ENCODE data around the gene PTTG2. TPM values are rescaled to one million over a fixed set of nuclear protein-coding genes. Genes with fewer than 3 reads are reported as not detected.
"Not testable (repeated sequence)": the region's sequence is repeated elsewhere in the genome, so short reads cannot be mapped to it uniquely, and the experiment has no call there.

PTTG2 gene
- total RNA-seq = 1 to 10 TPM; 1.8 to 2.2 TPM

DNA sequence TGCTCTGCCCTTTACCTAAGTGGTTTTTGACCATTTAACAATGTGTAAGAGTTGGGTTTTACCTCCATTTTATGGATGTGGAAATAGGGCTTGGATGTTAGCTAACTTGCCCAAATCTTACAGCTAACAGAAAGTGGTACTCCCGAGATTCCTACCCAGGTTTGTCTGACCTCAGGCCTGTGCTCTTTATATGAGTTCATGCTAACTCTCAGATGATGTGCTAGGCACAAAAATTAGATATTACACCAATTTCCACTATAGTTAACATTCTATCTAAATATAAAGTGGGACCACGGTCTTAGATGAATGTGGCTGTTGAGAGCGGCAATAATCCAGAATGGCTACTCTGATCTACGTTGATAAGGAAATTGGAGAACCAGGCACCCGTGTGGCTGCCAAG lies at the start of gene PTTG2:
TSS of gene PTTG2 (plus strand) at position 301 of the 400 bp plus-strand sequence. CDS start at position 338, 37 bp downstream.
- DNase-seq (no peak), ATAC-seq (no peak)
- peaks cover 3% of the 10 kb centered on the region for H3K36me3 Mint-ChIP-seq (ENCODE audit: low read depth)
- no peaks in the 10 kb centered on the region for H3K9me3 Mint-ChIP-seq (ENCODE audit: insufficient read depth)
- H3K4me1 Mint-ChIP-seq (ENCODE audit: low read depth) = peaks cover 2% of the 10 kb centered on the region
- no peak within 1 kb of the TSS for H3K4me3 Mint-ChIP-seq
- ChIA-PET CTCF (interaction anchor here (1.1 kb wide), 1 partner anchor 10 kb away, joined by 3 read pairs; no protein-coding TSS in a partner anchor), POLR2A (no interaction called here)
- no peaks in the 10 kb centered on the region for H3K27me3 Mint-ChIP-seq (ENCODE audit: low read depth)
- H3K27ac Mint-ChIP-seq = no peak within 1 kb of the TSS

DNA sequence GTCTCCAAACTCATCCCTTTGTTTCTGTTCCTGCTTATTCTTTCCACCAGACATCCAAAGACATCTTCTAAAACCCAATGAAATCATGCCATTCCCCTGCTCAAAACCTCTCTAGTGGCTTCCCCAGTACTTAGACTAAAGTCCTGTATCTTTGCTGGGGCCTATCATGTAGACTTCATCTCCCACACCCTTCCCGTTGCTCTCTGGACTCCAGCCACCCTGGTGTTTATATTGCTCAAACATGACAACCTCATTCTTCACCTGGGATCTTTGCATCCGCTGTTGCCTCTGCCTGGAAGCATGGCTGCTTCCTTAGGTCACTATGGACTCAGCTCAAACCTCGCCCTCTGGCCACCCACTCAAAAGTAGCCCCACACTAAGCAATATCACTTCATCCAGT lies 45.7 kb upstream of the PTTG2 start:
- H3K4me3 Mint-ChIP-seq = no peak overlapping the region
- H3K27ac Mint-ChIP-seq = no peak overlapping the region
- CTCF ChIA-PET = no interaction called here
- H3K9me3 Mint-ChIP-seq (ENCODE audit: insufficient read depth) = no peaks in the 10 kb centered on the region
- no peak for ATAC-seq
- peaks cover 15% of the 10 kb centered on the region for H3K36me3 Mint-ChIP-seq (ENCODE audit: low read depth)
- H3K4me1 Mint-ChIP-seq (ENCODE audit: low read depth) = peaks cover 7% of the 10 kb centered on the region
- DNase-seq = no peak
- POLR2A ChIA-PET = no interaction called here
- H3K27me3 Mint-ChIP-seq (ENCODE audit: low read depth) = no peaks in the 10 kb centered on the region

DNA sequence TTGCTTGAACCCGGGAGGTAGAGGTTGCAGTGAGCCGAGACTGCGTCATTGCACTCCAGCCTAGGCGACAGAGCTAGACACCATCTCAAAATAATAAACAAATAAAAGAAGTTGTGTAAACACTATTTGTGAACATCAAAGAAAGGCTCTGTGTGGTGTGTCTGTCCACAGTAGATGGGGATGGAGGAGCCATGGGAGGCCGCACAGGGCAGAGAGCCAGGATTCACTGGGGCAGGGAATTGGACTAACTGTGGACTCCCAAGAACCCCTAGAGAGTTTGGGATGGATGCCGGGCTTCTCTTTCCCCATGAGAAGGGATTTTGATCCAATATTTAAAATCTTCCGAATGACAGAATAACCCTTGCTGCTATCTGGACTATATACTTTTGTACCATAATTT lies 42.8 kb upstream of the PTTG2 start:
- Mint-ChIP-seq H3K27ac (no peak overlapping the region), H3K36me3 (ENCODE audit: low read depth) (peaks cover 18% of the 10 kb centered on the region), H3K4me1 (ENCODE audit: low read depth) (peaks cover 5% of the 10 kb centered on the region), H3K4me3 (no peak overlapping the region), H3K9me3 (ENCODE audit: insufficient read depth) (no peaks in the 10 kb centered on the region), H3K27me3 (ENCODE audit: low read depth) (no peaks in the 10 kb centered on the region)
- no peak for ATAC-seq
- CTCF ChIA-PET = no interaction called here
- POLR2A ChIA-PET = no interaction called here
- DNase-seq = no peak

DNA sequence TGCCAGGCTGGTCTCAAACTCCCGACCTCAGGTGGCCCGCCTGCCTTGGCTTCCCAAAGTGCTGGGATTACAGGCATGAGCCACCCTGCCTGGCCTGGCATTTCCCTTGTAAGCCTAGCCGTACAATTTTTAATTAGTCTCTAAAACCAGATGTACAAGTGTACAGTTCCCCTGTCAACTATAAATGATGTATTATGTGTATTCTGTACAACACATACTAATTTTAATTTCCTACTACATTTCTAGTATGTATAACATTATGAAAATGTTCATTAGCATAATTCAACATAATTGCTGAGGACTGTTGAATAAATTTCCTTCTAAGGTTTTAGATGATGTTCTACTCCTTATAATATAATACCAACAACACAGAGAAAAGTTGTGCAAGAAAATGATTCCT lies 41.5 kb upstream of the PTTG2 start:
- Mint-ChIP-seq H3K4me1 (ENCODE audit: low read depth) (peaks cover 5% of the 10 kb centered on the region), H3K9me3 (ENCODE audit: insufficient read depth) (no peaks in the 10 kb centered on the region), H3K27me3 (ENCODE audit: low read depth) (no peaks in the 10 kb centered on the region), H3K4me3 (no peak overlapping the region), H3K36me3 (ENCODE audit: low read depth) (peaks cover 23% of the 10 kb centered on the region), H3K27ac (no peak overlapping the region)
- ATAC-seq (no peak), DNase-seq (no peak)
- CTCF ChIA-PET = no interaction called here
- POLR2A ChIA-PET = no interaction called here

DNA sequence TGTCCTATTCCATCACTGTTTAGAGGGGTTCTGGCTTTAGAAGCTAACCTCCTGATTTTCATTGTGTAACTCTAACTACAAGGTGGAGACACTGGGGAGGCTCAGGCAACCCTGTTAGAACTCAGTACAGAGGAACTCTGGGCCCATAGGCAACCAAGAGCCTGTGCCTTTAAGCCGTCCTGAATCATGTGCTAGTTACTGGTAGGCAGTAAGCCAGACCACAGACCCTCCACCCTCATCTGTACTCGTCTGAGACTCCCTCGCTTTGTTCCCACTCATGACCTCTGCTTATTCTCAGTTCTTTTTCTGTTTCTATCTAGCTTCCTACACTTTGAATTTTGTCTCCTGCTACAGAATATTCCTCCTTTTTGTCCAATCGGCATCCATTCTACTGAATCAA lies 37.9 kb upstream of the PTTG2 start:
- POLR2A ChIA-PET = no interaction called here
- H3K9me3 Mint-ChIP-seq (ENCODE audit: insufficient read depth) = no peaks in the 10 kb centered on the region
- ATAC-seq (peak; percentile 42), DNase-seq (no peak)
- H3K27me3 Mint-ChIP-seq (ENCODE audit: low read depth) = no peaks in the 10 kb centered on the region
- peaks cover 5% of the 10 kb centered on the region for H3K4me1 Mint-ChIP-seq (ENCODE audit: low read depth)
- H3K27ac Mint-ChIP-seq = no peak overlapping the region
- H3K4me3 Mint-ChIP-seq = no peak overlapping the region
- CTCF ChIA-PET = no interaction called here
- H3K36me3 Mint-ChIP-seq (ENCODE audit: low read depth) = peaks cover 22% of the 10 kb centered on the region

- POLR2A ChIA-PET = interaction anchor here (0.6 kb wide), 1 partner anchor 9 kb away, joined by 4 read pairs; no protein-coding TSS in a partner anchor
- H3K9me3 Mint-ChIP-seq (ENCODE audit: insufficient read depth); DNase-seq; H3K4me3 Mint-ChIP-seq; H3K4me1 Mint-ChIP-seq (ENCODE audit: low read depth); CTCF ChIA-PET; H3K27me3 Mint-ChIP-seq (ENCODE audit: low read depth); H3K27ac Mint-ChIP-seq; ATAC-seq: not testable (repeated sequence)
- H3K36me3 Mint-ChIP-seq (ENCODE audit: low read depth) = peaks cover 22% of the 10 kb centered on the region
Measured at GRCh38 chr4:37923089-37923488, 37.1 kb upstream of the PTTG2 start.

DNA sequence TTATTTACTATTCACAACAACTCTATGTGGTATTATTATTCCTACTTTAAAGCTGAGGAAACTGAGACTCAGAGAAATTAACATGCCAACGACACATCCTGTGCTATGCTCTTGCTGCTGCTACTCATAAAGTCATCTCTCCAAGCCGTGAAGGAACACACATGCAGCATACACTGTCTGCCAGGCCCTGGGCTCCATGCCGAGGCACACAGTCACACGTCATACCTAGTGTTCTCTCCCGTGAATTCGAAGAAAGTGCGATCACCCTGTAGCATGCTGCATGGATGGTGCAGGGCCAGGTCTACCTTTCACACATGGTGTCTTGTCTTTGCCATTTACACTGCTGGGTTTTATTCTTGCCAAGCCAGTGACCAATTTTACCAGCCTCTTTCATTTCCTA lies 35.3 kb upstream of the PTTG2 start:
- CTCF ChIA-PET = no interaction called here
- DNase-seq = no peak
- POLR2A ChIA-PET = no interaction called here
- H3K36me3 Mint-ChIP-seq (ENCODE audit: low read depth) = peaks cover 26% of the 10 kb centered on the region
- no peak overlapping the region for H3K27ac Mint-ChIP-seq
- H3K9me3 Mint-ChIP-seq (ENCODE audit: insufficient read depth) = no peaks in the 10 kb centered on the region
- H3K27me3 Mint-ChIP-seq (ENCODE audit: low read depth) = no peaks in the 10 kb centered on the region
- peaks cover 27% of the 10 kb centered on the region for H3K4me1 Mint-ChIP-seq (ENCODE audit: low read depth)
- no peak for ATAC-seq
- H3K4me3 Mint-ChIP-seq = no peak overlapping the region

GRCh38 chr4:37927434-37927833 lies 32.8 kb upstream of the PTTG2 start:
- DNase-seq (no peak), ATAC-seq (no peak)
- Mint-ChIP-seq H3K9me3 (ENCODE audit: insufficient read depth) (no peaks in the 10 kb centered on the region), H3K4me1 (ENCODE audit: low read depth) (peaks cover 24% of the 10 kb centered on the region), H3K27me3 (ENCODE audit: low read depth) (no peaks in the 10 kb centered on the region), H3K4me3 (no peak overlapping the region), H3K36me3 (ENCODE audit: low read depth) (peaks cover 27% of the 10 kb centered on the region), H3K27ac (no peak overlapping the region)
- ChIA-PET POLR2A (interaction anchor here (1.0 kb wide), 1 partner anchor 36 kb away, joined by 3 read pairs; no protein-coding TSS in a partner anchor), CTCF (no interaction called here)

GRCh38 chr4:37928426-37929416 lies 31.5 kb upstream of the PTTG2 start:
- peaks cover 24% of the 10 kb centered on the region for H3K36me3 Mint-ChIP-seq (ENCODE audit: low read depth)
- CTCF ChIA-PET = no interaction called here
- DNase-seq (no peak), ATAC-seq (peak; percentile 44)
- H3K4me1 Mint-ChIP-seq (ENCODE audit: low read depth) = peaks cover 24% of the 10 kb centered on the region
- no peaks in the 10 kb centered on the region for H3K27me3 Mint-ChIP-seq (ENCODE audit: low read depth)
- H3K27ac Mint-ChIP-seq = no peak overlapping the region
- H3K4me3 Mint-ChIP-seq = no peak overlapping the region
- H3K9me3 Mint-ChIP-seq (ENCODE audit: insufficient read depth) = peaks cover 3% of the 10 kb centered on the region
- POLR2A ChIA-PET = interaction anchor here (1.0 kb wide), 1 partner anchor 37 kb away, joined by 3 read pairs; no protein-coding TSS in a partner anchor

GRCh38 chr4:37934096-37934495 lies 26.1 kb upstream of the PTTG2 start:
- H3K4me3 Mint-ChIP-seq = no peak overlapping the region
- ChIA-PET POLR2A (no interaction called here), CTCF (no interaction called here)
- no peak for DNase-seq
- no peak overlapping the region for H3K27ac Mint-ChIP-seq
- ATAC-seq = no peak
- peaks cover 7% of the 10 kb centered on the region for H3K9me3 Mint-ChIP-seq (ENCODE audit: insufficient read depth)
- H3K4me1 Mint-ChIP-seq (ENCODE audit: low read depth) = peaks cover 11% of the 10 kb centered on the region
- no peaks in the 10 kb centered on the region for H3K27me3 Mint-ChIP-seq (ENCODE audit: low read depth)
- peaks cover 30% of the 10 kb centered on the region for H3K36me3 Mint-ChIP-seq (ENCODE audit: low read depth)

DNA sequence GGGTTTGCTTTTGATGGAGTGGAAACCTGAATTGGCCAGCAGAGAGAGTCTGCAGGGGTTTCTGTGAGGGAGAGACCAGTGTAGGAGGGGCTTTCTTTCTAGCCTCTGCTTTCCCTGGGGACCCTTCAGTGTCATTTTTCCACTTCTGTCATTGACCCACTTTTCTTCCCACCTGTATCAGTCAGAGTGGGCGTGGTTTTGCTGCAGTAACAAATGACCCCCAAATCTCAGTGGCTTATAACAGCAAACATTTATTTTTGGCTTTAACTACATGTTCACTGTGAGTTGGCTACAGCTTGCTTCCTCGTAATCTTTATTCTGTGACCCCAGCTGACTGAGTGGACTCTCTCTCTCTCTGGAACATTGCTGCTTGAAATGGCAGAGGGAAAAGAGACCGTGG lies 25.6 kb upstream of the PTTG2 start:
- H3K36me3 Mint-ChIP-seq (ENCODE audit: low read depth) = peaks cover 29% of the 10 kb centered on the region
- H3K4me3 Mint-ChIP-seq = no peak overlapping the region
- H3K27ac Mint-ChIP-seq = no peak overlapping the region
- peaks cover 7% of the 10 kb centered on the region for H3K9me3 Mint-ChIP-seq (ENCODE audit: insufficient read depth)
- ATAC-seq = no peak
- ChIA-PET CTCF (no interaction called here), POLR2A (no interaction called here)
- peaks cover 6% of the 10 kb centered on the region for H3K4me1 Mint-ChIP-seq (ENCODE audit: low read depth)
- DNase-seq = no peak
- H3K27me3 Mint-ChIP-seq (ENCODE audit: low read depth) = no peaks in the 10 kb centered on the region

- Mint-ChIP-seq H3K4me1 (ENCODE audit: low read depth) (peaks cover 1% of the 10 kb centered on the region), H3K36me3 (ENCODE audit: low read depth) (peaks cover 25% of the 10 kb centered on the region), H3K27me3 (ENCODE audit: low read depth) (no peaks in the 10 kb centered on the region), H3K4me3 (no peak overlapping the region), H3K9me3 (ENCODE audit: insufficient read depth) (peaks cover 7% of the 10 kb centered on the region), H3K27ac (no peak overlapping the region)
- no peak for ATAC-seq
- POLR2A ChIA-PET = no interaction called here
- CTCF ChIA-PET = no interaction called here
- DNase-seq = no peak
Measured at GRCh38 chr4:37935026-37935425, 25.2 kb upstream of the PTTG2 start.
